H9 (cell line): ENCODE results near the gene RALGAPB. TPM values are rescaled to one million over a fixed set of nuclear protein-coding genes. Genes with fewer than 3 reads are reported as not detected.

ENCODE experiments used
- DNase-seq: peaks from one replicate; pipeline ENCODE4 v3.0.0-alpha.2; 2017
- H2AFZ ChIP-seq: one replicate; pipeline ENCODE4 v1.6.1; 2013; ENCODE audit warnings: mild to moderate bottlenecking, low read length, control low read depth, moderate library complexity
- H2AK5ac ChIP-seq: 2 replicates; pipeline ENCODE4 v1.6.1; 2013; ENCODE audit warnings: low read length, control low read depth, mixed read lengths; ENCODE audit not compliant: insufficient read length
- H2BK120ac ChIP-seq: one replicate; pipeline ENCODE4 v1.6.1; 2013; ENCODE audit warnings: low read depth, mild to moderate bottlenecking, low read length, control low read depth, inconsistent platforms; ENCODE audit not compliant: poor library complexity, severe bottlenecking
- H2BK12ac ChIP-seq: 2 replicates; pipeline ENCODE4 v1.6.1; 2013; ENCODE audit warnings: low read length, control low read depth, mixed read lengths, low read depth; ENCODE audit not compliant: insufficient read length
- H2BK15ac ChIP-seq: 2 replicates; pipeline ENCODE4 v1.6.1; 2013; ENCODE audit warnings: low read depth, low read length, control low read depth
- H2BK20ac ChIP-seq: one replicate; pipeline ENCODE4 v1.6.1; 2013; ENCODE audit warnings: low read depth, mild to moderate bottlenecking, low read length, control low read depth, inconsistent platforms; ENCODE audit not compliant: poor library complexity, severe bottlenecking
- H2BK5ac ChIP-seq: 2 replicates; pipeline ENCODE4 v1.6.1; 2013; ENCODE audit warnings: low read length, control low read depth, mixed read lengths; ENCODE audit not compliant: insufficient read length
- H3K14ac ChIP-seq: 2 replicates; pipeline ENCODE4 v1.6.1; 2013; ENCODE audit warnings: low read length, control low read depth; ENCODE audit not compliant: insufficient read depth
- H3K18ac ChIP-seq: 2 replicates; pipeline ENCODE4 v1.6.1; 2013; ENCODE audit warnings: low read depth, mild to moderate bottlenecking, mixed read lengths, low read length, control low read depth; ENCODE audit not compliant: insufficient read length
- H3K23ac ChIP-seq: 2 replicates; pipeline ENCODE4 v1.6.1; 2013; ENCODE audit warnings: low read length, control low read depth, mixed read lengths, low read depth; ENCODE audit not compliant: insufficient read length
- H3K23me2 ChIP-seq: 2 replicates; pipeline ENCODE4 v1.6.1; 2013; ENCODE audit warnings: low read depth, mild to moderate bottlenecking, mixed read lengths, low read length, control low read depth; ENCODE audit not compliant: insufficient read length, poor library complexity, severe bottlenecking
- H3K27ac ChIP-seq: 2 replicates; pipeline ENCODE4 v1.5.1; 2013; ENCODE audit warnings: low read length, control low read depth, mixed read lengths, low read depth; ENCODE audit not compliant: insufficient read length
- H3K27me3 ChIP-seq: 2 replicates; pipeline ENCODE4 v1.6.1; 2013; ENCODE audit warnings: low read length, control low read depth, inconsistent platforms; ENCODE audit not compliant: insufficient read depth
- H3K4ac ChIP-seq: 2 replicates; pipeline ENCODE4 v1.6.1; 2013; ENCODE audit warnings: low read depth, mild to moderate bottlenecking, control low read depth, inconsistent platforms, low read length, moderate library complexity
- H3K4me1 ChIP-seq: 2 replicates; pipeline ENCODE4 v1.6.1; 2013; ENCODE audit warnings: low read length, control low read depth, inconsistent platforms; ENCODE audit not compliant: insufficient read depth
- H3K4me2 ChIP-seq: 2 replicates; pipeline ENCODE4 v1.6.1; 2013; ENCODE audit warnings: low read length, control low read depth, mixed read lengths; ENCODE audit not compliant: insufficient read length, insufficient read depth
- H3K56ac ChIP-seq: 2 replicates; pipeline ENCODE4 v1.6.1; 2013; ENCODE audit warnings: low read depth, mild to moderate bottlenecking, mixed read lengths, low read length, control low read depth; ENCODE audit not compliant: insufficient read length
- H3K79me1 ChIP-seq: 2 replicates; pipeline ENCODE4 v1.6.1; 2013; ENCODE audit warnings: low read depth, mild to moderate bottlenecking, moderate library complexity, low read length, control low read depth, inconsistent platforms; ENCODE audit not compliant: insufficient read depth, poor library complexity, severe bottlenecking
- H3K79me2 ChIP-seq: 2 replicates; pipeline ENCODE4 v1.6.1; 2013; ENCODE audit warnings: low read length, control low read depth, inconsistent platforms; ENCODE audit not compliant: insufficient read depth
- H3K9ac ChIP-seq: 2 replicates; pipeline ENCODE4 v1.6.1; 2013; ENCODE audit warnings: low read length, control low read depth, mixed read lengths; ENCODE audit not compliant: insufficient read length; ENCODE audit errors: extremely low read depth
- H3K9me3 ChIP-seq: one replicate; pipeline ENCODE4 v1.6.1; 2013; ENCODE audit warnings: low read depth, low read length, inconsistent platforms; ENCODE audit not compliant: control insufficient read depth
- H3T11ph ChIP-seq: one replicate; pipeline ENCODE4 v1.6.1; 2013; ENCODE audit warnings: mild to moderate bottlenecking, low read length, control low read depth, inconsistent platforms
- H4K20me1 ChIP-seq: one replicate; pipeline ENCODE4 v1.6.1; 2013; ENCODE audit not compliant: control insufficient read depth, insufficient read length, insufficient read depth
- H4K5ac ChIP-seq: 2 replicates; pipeline ENCODE4 v1.6.1; 2013; ENCODE audit warnings: low read depth, mild to moderate bottlenecking, mixed read lengths, low read length, control low read depth; ENCODE audit not compliant: insufficient read length
- H4K8ac ChIP-seq: replicated peaks from 2 replicates; pipeline ENCODE4 v1.6.1; 2013; ENCODE audit warnings: low read length, control low read depth, mixed read lengths, low read depth; ENCODE audit not compliant: insufficient read length
- H4K91ac ChIP-seq: 2 replicates; pipeline ENCODE4 v1.6.1; 2013; ENCODE audit warnings: low read depth, mild to moderate bottlenecking, moderate library complexity, mixed read lengths, low read length, control low read depth; ENCODE audit not compliant: insufficient read length
- H3K27ac Mint-ChIP-seq, 3 experiments: 2 replicates in 2 of 3; 3 replicates in 1 of 3; pipeline ENCODE4 v1.8.0; 2020 to 2021; ENCODE audit warnings: mixed read lengths in 3 of 3, mild to moderate bottlenecking in 1 of 3, moderate library complexity in 1 of 3
- H3K27me3 Mint-ChIP-seq: 2 replicates; pipeline ENCODE4 v1.8.0; 2021; ENCODE audit warnings: low read depth, mild to moderate bottlenecking, moderate library complexity, mixed read lengths
- H3K36me3 Mint-ChIP-seq, 3 experiments: 2 replicates in 2 of 3; 3 replicates in 1 of 3; pipeline ENCODE4 v1.8.0; 2020 to 2021; ENCODE audit warnings: low read depth in 3 of 3, mixed read lengths in 3 of 3; ENCODE audit not compliant: insufficient read depth in 1 of 3
- H3K4me1 Mint-ChIP-seq, 2 experiments: 2 replicates each; pipeline ENCODE4 v1.8.0; 2020; ENCODE audit warnings: mixed read lengths in 2 of 2
- H3K4me3 Mint-ChIP-seq, 2 experiments: 2 replicates in 1 of 2; 3 replicates in 1 of 2; pipeline ENCODE4 v1.8.0; 2020 to 2021; ENCODE audit warnings: mild to moderate bottlenecking in 2 of 2, mixed read lengths in 2 of 2, moderate library complexity in 1 of 2
- H3K9me3 Mint-ChIP-seq, 2 experiments: 2 replicates in 1 of 2; 3 replicates in 1 of 2; pipeline ENCODE4 v1.8.0; 2020; ENCODE audit warnings: mild to moderate bottlenecking in 2 of 2, mixed read lengths in 2 of 2, moderate library complexity in 1 of 2
- WGBS: extraction: QIAGEN DNeasy Blood & Tissue Kit; methylation state at CpG from one replicate; pipeline ENCODE4 v1.1.7; 2013; ENCODE audit warnings: missing lambda C conversion rate, low lambda C conversion rate, mixed read lengths; ENCODE audit not compliant: insufficient read length; ENCODE audit errors: extremely low coverage; 5-methylcytosine and 5-hydroxymethylcytosine counted together
- total RNA-seq: library from RNA; stranded (reverse); gene quantifications from 2 replicates; pipeline ENCODE4 v1.2.1, GENCODE V29; 2021
- TF ChIP-seq, protein P1 (sequence below): fragments of 200-600 bp; sonication (generic); conservative IDR thresholded peaks from 3 replicates; pipeline ENCODE4 v1.8.0; 2021; ENCODE audit warnings: antibody characterized with exemption, mild to moderate bottlenecking

The RALGAPB gene
- total RNA-seq, 1 experiment from 2014 or later, result 28.5 TPM

DNA sequence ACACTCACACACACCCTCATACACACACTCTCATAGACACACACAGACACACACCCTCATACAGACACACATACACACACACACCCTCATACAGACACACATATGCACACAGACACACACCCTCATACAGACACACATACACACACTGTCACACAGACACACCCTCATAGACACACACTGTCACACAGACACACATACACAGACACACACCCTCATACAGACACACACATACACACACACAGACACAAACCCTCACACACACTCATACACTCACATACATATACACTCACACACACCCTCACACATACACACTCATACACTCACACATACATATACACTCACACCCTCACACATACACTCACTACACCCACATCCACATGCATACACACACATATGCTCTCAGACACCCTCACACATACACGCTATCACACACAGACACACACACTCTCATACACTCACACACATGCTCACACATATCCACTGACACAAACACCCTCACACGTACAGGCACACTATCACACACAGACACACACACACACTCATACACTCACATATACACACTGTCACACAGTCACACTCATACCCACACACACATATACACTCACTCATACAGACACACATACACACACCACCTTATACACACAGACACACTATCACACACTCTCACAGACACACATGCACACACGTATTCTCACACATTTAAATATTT is 117.5 kb downstream of the RALGAPB start:
- TF ChIP-seq, protein P1, sequence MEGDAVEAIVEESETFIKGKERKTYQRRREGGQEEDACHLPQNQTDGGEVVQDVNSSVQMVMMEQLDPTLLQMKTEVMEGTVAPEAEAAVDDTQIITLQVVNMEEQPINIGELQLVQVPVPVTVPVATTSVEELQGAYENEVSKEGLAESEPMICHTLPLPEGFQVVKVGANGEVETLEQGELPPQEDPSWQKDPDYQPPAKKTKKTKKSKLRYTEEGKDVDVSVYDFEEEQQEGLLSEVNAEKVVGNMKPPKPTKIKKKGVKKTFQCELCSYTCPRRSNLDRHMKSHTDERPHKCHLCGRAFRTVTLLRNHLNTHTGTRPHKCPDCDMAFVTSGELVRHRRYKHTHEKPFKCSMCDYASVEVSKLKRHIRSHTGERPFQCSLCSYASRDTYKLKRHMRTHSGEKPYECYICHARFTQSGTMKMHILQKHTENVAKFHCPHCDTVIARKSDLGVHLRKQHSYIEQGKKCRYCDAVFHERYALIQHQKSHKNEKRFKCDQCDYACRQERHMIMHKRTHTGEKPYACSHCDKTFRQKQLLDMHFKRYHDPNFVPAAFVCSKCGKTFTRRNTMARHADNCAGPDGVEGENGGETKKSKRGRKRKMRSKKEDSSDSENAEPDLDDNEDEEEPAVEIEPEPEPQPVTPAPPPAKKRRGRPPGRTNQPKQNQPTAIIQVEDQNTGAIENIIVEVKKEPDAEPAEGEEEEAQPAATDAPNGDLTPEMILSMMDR, result no peak
- Mint-ChIP-seq H3K27me3 (no peaks in the 10 kb centered on the region), H3K4me1 (peaks cover 0 to 5% of the 10 kb centered on the region in 2 experiments; a peak in 3 of 4 replicates), H3K9me3 (no peaks in the 10 kb centered on the region), H3K36me3 (no peaks in the 10 kb centered on the region), H3K4me3 (no peak overlapping the region), H3K27ac (no peak overlapping the region)
- Histone ChIP-seq H3K18ac (no peak overlapping the region), H2AFZ (no peak overlapping the region), H4K20me1 (no peaks in the 10 kb centered on the region), H3K23ac (no peak overlapping the region), H3K9me3 (no peaks in the 10 kb centered on the region), H2AK5ac (no peak overlapping the region), H3K4me1 (no peaks in the 10 kb centered on the region), H3K79me1 (no peaks in the 10 kb centered on the region), H2BK12ac (no peak overlapping the region), H4K91ac (no peak overlapping the region), H3K14ac (no peak overlapping the region), H3K56ac (no peak overlapping the region), H3T11ph (no peak overlapping the region), H2BK15ac (no peak overlapping the region), H3K79me2 (no peaks in the 10 kb centered on the region), H3K23me2 (no peaks in the 10 kb centered on the region), H3K4me2 (no peak overlapping the region), H2BK120ac (no peak overlapping the region), H3K27me3 (no peaks in the 10 kb centered on the region), H3K4ac (no peak overlapping the region), H2BK5ac (no peak overlapping the region), H3K27ac (no peak overlapping the region), H3K9ac (no peak overlapping the region), H4K5ac (no peak overlapping the region), H2BK20ac (no peak overlapping the region), H4K8ac (peak overlapping the region; percentile 20)
- 100% methylated on average over 1 of the region's 3 CpGs for WGBS
- DNase-seq, result no peak
